Astrocyte of the spinal cord (primary cell): Measurements from ENCODE around the gene RPTOR.

Source experiments
- DNase-seq: peaks from one replicate; pipeline ENCODE4 v3.0.0; 2011; ENCODE audit warnings: low read depth, low spot score
- H3K4me3 ChIP-seq: 2 replicates; pipeline ENCODE4 v1.5.1; 2011; ENCODE audit warnings: low read depth, mild to moderate bottlenecking, low read length, moderate library complexity
- in situ Hi-C: cut with HindIII; loops from 2 replicates; pipeline ENCODE4 v1.10.0; 2017; ENCODE audit warnings: low sequenced_read_pairs
- TF ChIP-seq, protein P1 (sequence below): IDR thresholded peaks from 2 replicates; pipeline ENCODE4 v1.5.1; 2012; ENCODE audit warnings: low read depth, mild to moderate bottlenecking, low read length, inconsistent platforms

The RPTOR gene

DNA sequence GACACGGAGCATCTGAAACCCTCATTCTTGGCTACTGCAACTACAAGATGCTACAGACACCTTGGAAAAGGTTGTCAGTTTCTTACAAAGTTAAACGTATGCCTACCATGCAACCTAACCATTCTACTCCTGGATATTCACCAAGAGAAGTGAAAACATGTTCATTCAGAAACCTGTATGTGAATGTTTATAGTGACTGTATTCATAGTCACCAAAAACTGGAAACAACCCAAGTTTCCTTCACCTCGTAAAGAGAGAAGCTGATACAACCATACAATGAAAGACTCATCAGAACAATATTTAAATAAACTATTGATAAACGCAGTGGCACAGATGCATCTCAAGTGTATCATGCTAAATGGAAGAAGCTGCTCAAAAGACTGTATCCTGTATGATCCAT, 391.6 kb downstream of the RPTOR start:
- TF ChIP-seq, protein P1, sequence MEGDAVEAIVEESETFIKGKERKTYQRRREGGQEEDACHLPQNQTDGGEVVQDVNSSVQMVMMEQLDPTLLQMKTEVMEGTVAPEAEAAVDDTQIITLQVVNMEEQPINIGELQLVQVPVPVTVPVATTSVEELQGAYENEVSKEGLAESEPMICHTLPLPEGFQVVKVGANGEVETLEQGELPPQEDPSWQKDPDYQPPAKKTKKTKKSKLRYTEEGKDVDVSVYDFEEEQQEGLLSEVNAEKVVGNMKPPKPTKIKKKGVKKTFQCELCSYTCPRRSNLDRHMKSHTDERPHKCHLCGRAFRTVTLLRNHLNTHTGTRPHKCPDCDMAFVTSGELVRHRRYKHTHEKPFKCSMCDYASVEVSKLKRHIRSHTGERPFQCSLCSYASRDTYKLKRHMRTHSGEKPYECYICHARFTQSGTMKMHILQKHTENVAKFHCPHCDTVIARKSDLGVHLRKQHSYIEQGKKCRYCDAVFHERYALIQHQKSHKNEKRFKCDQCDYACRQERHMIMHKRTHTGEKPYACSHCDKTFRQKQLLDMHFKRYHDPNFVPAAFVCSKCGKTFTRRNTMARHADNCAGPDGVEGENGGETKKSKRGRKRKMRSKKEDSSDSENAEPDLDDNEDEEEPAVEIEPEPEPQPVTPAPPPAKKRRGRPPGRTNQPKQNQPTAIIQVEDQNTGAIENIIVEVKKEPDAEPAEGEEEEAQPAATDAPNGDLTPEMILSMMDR: no peak
- DNase-seq: no peak
- in situ Hi-C loops: no loop called here
- H3K4me3 ChIP-seq: no peak overlapping the region

DNA sequence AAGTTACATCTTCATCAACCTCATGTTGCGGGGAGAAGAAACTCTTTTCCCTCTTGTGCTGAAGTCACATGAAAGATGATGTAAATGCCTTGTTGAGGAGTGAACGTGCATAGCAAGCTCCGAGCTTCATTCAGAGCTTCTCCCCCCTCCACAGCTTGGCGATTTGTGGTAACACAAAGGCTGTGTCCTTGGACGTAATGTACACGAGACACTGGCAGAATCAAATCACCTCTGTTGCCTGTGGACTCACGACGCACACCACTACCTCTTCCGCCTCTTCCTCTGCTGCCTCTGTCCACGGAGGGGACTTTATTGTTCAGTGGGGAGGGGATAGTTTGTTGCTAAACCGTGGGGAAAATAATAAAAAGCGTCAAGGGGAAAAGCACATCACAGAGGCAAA, 392.1 kb downstream of the RPTOR start:
- TF ChIP-seq, protein P1: no peak
- DNase-seq: no peak
- in situ Hi-C loops: no loop called here

DNA sequence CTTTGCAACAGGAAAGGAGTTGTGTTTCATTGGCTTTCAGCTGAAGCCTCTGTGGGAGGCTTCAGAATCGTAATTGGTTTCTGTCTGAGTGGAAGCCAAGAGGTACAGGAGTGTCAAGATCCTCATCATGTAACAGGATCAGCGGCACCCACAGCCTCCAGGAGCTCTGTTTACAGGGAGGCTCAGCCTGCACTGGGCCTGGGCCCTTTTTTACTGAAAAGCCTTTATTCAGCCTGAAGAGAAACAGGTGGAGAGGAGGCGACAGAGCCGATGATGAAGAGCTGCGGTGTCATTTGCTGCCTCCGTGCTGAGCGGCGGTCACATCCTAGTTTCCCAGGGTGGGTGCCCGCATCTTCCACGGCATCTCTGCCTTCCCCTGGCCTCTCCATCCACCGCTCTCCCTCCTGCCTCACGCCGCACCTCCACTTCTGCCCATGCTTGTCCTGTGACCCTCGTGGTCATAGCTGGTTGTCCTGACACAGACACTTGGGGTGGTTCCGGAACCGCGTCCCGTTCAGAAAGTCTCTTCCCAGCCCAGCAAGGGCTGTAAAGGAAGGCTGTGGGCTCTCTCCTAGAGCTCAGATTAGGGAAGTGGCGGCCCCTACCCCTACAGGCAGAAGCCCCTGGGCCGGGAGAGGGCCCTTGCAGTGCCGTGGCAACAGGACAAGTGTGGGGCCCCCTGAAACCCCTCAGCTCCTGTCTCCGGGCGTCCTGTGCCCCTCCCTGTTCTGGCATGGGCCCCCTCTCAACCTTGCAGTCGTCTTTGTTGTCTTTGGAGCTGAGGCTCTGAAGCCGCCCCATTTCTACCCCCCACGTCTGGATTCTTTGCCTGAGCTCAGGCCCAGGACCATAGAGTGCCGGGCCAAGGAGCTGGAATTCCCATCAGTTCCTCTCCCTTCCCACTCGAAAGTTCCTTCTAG, 393.1 kb downstream of the RPTOR start:
- TF ChIP-seq, protein P1: no peak
- H3K4me3 ChIP-seq: no peak overlapping the region
- no peak for DNase-seq
- in situ Hi-C loops: no loop called here

More for the DNA sequence above, 392.1 kb downstream of the RPTOR start:
- no peak overlapping the region for H3K4me3 ChIP-seq

DNA sequence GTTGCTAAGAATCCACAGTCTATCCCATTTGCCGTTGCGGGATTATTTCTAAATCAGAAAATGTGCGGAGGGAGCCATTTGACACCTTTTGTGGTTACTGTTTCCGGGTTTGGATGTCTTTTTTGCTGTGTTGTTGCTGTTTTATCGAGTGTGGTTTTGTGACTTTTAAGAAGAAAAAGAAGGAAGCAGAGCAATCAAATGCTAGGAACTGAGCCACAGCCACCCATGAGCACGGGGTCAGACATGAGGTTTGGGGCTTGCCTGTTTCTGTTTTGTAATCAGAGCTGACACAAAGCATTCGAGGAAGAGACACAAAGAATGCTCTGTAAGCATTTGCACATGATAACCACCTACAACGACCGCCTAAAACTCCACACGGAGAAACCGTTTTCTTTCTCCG, 393.9 kb downstream of the RPTOR start:
- no peak overlapping the region for H3K4me3 ChIP-seq
- no peak for DNase-seq
- TF ChIP-seq, protein P1: no peak
- in situ Hi-C loops: no loop called here

DNA sequence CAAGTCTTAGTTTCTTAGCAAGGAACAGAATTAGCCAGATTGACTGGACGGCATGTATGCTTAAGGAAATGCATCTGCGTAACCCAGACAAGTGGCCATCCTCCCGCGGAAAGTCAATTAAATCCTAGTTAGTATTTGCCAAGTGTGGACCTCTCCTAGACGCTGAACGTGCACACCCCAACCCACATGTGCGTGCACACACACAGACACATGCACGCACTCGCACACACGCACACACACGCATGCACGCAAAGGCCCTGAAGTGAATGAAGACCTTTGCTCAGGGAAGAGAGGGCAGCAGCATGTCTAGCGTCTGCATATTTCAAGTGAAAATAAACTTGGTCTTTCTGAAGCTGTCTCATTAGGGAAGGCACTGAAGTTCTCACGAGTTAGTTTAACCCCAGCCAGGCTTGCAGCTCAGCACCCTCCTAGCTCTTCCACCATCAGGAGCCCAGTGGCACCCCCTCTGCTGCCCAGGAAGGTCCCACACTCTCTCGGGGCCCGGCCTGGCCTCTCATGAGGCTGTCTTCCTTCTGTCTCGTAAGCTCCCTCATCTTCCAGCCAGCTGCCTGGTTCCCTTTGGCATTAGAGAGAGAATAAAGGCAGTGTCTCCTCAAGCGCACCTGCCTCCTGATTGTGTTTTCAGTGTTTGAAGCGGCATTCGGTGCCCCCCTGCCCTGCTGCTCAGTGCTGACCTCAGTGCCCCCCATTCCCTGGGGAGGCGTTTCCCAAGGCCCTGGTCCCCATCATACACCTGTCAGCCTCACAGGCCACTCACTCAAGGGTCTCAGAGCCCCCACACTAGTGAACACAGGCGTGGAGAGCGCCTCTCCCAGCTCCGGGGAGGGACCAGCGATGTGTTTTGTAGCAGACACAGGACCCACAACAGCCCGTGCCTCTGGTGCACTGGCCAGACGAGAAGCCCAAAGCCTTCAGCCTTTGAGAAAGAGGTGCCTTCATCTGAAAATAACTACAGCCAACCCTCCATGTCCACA, 394.8 kb downstream of the RPTOR start:
- no peak overlapping the region for H3K4me3 ChIP-seq
- no peak for DNase-seq
- in situ Hi-C loops: no loop called here
- TF ChIP-seq, protein P1: no peak
